ENCODE results near the gene FOXD4L3. TPM values are rescaled to one million over a fixed set of nuclear protein-coding genes. Genes with fewer than 3 reads are reported as not detected.
"Not testable (repeated sequence)": the region's sequence is repeated elsewhere in the genome, so short reads cannot be mapped to it uniquely, and the experiment has no call there.

Gene FOXD4L3
- 0.54 and 0.77 TPM in 2 replicates for total RNA-seq (2013; cell fraction: nucleolus; rRNA removed)
- 0.11 and 0.22 TPM in 2 replicates for total RNA-seq (2014; rRNA removed)
- not detected in 2 replicates for total RNA-seq (2014; rRNA removed; fragmentation: Illumina TruSeq; extraction: Trizol)
- 0.11 TPM in 1 of 2 replicates, not detected in the other for total RNA-seq (2021)
- polyA plus RNA-seq (2011; ENCODE audit: low read depth): not detected
- 0.07 and 0.08 TPM in 2 replicates for polyA plus RNA-seq (2011; rRNA removed)
- polyA plus RNA-seq (2011; cell fraction: cytosol; rRNA removed): 0.03 TPM in 1 of 2 replicates, not detected in the other
- 0.28 and 0.39 TPM in 2 replicates for polyA plus RNA-seq (2011; cell fraction: nucleus; rRNA removed)
- polyA plus RNA-seq (2012): 0.08 and 0.14 TPM in 2 replicates
- polyA plus RNA-seq (2014; fragmentation: Illumina TruSeq; extraction: Trizol): not detected in 2 replicates
- not detected for polyA plus RNA-seq (2014; fragmentation: Nextera tagmentation; extraction: Ambion mirVana)
- polyA plus RNA-seq (2014; rRNA removed): not detected in 2 replicates
- not detected for polyA plus RNA-seq (2016; fragmentation: Nextera tagmentation; extraction: Ambion mirVana)
- polyA minus RNA-seq (2011; rRNA and poly(A)+ RNA removed): 0.41 TPM in 1 of 2 replicates, not detected in the other
- polyA minus RNA-seq (2011; cell fraction: cytosol; rRNA and poly(A)+ RNA removed): not detected in 2 replicates
- polyA minus RNA-seq (2011; cell fraction: nucleus; rRNA and poly(A)+ RNA removed): 0.85 and 2.2 TPM in 2 replicates
- Bru-seq, nascent RNA: percentile 27 among the genes with signal in this experiment
- BruChase-seq, experiment 1, labeled RNA remaining after a 6-hour chase: percentile 26 among the genes with signal in this experiment
- BruChase-seq, experiment 2, labeled RNA remaining after a 2-hour chase: percentile 33 among the genes with signal in this experiment
- long read RNA-seq, experiment 1: 0 reads
- long read RNA-seq, experiment 2: 0 reads

DNA sequence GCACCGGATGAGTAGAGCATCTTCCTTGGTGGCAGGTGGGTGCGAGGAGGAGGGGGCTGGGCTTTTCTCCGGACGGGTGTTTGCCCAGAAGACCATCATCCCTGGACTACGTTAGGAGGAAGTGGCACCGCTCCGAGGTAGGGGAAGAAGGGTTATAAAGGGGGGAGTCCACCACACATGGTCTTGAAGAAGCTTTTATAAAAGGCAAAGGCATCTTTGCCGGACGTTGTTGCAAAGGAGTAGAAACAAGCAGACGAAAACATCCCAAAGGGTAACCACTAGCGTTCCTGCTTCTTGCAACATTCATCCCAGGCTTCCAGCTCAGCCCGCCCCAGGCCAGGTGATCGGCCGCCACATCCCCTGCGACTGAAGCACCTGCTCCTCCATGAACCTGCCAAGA, at the start of gene FOXD4L3:
TSS of gene FOXD4L3 (plus strand) at position 301 of the 400 bp plus-strand sequence. CDS start at position 386, 85 bp downstream.
- H3K4me1 ChIP-seq (ENCODE audit: control insufficient read depth, insufficient read depth, low read length); H2AFZ ChIP-seq (ENCODE audit: control insufficient read depth, low read depth, low read length); SMC1A ChIA-PET (ENCODE audit: uncharacterized antibody, unreplicated experiment); H3K4me3 ChIP-seq; H4K20me1 ChIP-seq (ENCODE audit: control insufficient read depth, insufficient read depth); ATAC-seq; H3K9ac ChIP-seq (ENCODE audit: control insufficient read depth, insufficient read depth, low read length); H3K36me3 ChIP-seq (ENCODE audit: control insufficient read depth in 2 of 2, insufficient read depth in 2 of 2, low read length in 1 of 2); H3K4me2 ChIP-seq (ENCODE audit: control insufficient read depth, insufficient read depth); BruUV-seq (replicated peaks); FAIRE-seq; RAD21 ChIA-PET (ENCODE audit: unreplicated experiment); intact Hi-C loops (cut with micrococcal nuclease; ENCODE audit: unreplicated experiment); H3K9me3 ChIP-seq (replicated peaks; ENCODE audit: control insufficient read depth, insufficient read depth, low read length); CTCF ChIA-PET; H3K27ac ChIP-seq (ENCODE audit: control insufficient read depth, insufficient read depth); DNase-seq (ENCODE audit: low read depth, low spot score); in situ Hi-C loops (cut with MboI); POLR2A ChIA-PET; H3K79me2 ChIP-seq (ENCODE audit: control insufficient read depth, insufficient read depth, low read length); H3K27me3 ChIP-seq (replicated peaks in 1 of 2; ENCODE audit: control insufficient read depth in 2 of 2, insufficient read depth in 2 of 2, low read length in 1 of 2): not testable (repeated sequence)
- 41% methylated on average over 3 of the region's 15 CpGs for WGBS (ENCODE audit: insufficient coverage, insufficient replicate concordance, low lambda C conversion rate, missing lambda C conversion rate)

DNA sequence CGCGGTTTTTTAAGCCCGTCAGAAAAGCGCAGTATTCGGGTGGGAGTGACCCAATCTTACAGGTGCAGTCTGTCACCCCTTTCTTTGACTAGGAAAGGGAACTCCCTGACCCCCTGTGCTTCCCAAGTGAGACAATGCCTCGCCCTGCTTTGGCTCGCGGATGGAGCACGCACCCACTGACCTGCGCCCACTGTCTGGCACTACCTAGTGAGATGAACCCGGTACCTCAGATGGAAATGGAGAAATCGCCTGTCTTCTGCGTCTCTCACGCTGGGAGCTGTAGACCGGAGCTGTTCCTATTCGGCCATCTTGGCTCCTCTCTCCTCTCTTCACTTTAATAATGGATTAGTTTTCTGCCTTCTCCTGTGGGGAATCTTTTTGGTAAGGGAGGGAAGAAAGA, 21.6 kb upstream of the FOXD4L3 start:
- SMC1A ChIA-PET (ENCODE audit: uncharacterized antibody, unreplicated experiment); intact Hi-C loops (cut with micrococcal nuclease; ENCODE audit: unreplicated experiment); H3K27ac ChIP-seq (ENCODE audit: control insufficient read depth, insufficient read depth); H2AFZ ChIP-seq (ENCODE audit: control insufficient read depth, low read depth, low read length); H3K9ac ChIP-seq (ENCODE audit: control insufficient read depth, insufficient read depth, low read length); H3K4me3 ChIP-seq; POLR2A ChIA-PET; ATAC-seq; in situ Hi-C loops (cut with MboI); H3K79me2 ChIP-seq (ENCODE audit: control insufficient read depth, insufficient read depth, low read length); RAD21 ChIA-PET (ENCODE audit: unreplicated experiment); DNase-seq (ENCODE audit: low read depth, low spot score); H3K4me1 ChIP-seq (ENCODE audit: control insufficient read depth, insufficient read depth, low read length); H3K4me2 ChIP-seq (ENCODE audit: control insufficient read depth, insufficient read depth); CTCF ChIA-PET; H3K9me3 ChIP-seq (replicated peaks; ENCODE audit: control insufficient read depth, insufficient read depth, low read length); H3K27me3 ChIP-seq (replicated peaks in 1 of 2; ENCODE audit: control insufficient read depth in 2 of 2, insufficient read depth in 2 of 2, low read length in 1 of 2); FAIRE-seq; BruUV-seq (replicated peaks); H4K20me1 ChIP-seq (ENCODE audit: control insufficient read depth, insufficient read depth); H3K36me3 ChIP-seq (ENCODE audit: control insufficient read depth in 2 of 2, insufficient read depth in 2 of 2, low read length in 1 of 2): not testable (repeated sequence)
- WGBS (ENCODE audit: insufficient coverage, insufficient replicate concordance, low lambda C conversion rate, missing lambda C conversion rate): 97% methylated on average over 10 of the region's 16 CpGs

DNA sequence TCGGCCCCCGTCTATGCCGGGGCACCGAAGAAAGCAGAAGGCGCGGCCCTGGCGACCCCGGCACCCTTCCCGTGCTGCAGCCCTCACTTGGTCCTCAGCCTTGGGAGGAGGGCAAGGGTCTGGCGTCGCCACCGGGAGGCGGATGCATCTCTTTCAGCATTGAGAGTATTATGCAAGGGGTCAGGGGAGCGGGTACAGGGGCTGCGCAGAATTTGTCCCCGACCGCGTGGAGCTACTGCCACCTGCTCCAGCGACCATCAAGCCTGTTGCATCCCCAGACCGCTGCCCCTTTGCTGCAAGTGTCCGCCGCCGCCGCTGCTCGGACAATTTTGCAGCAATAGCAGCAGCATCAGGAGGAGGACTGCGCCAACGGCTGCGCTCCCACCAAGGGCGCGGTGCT, 1.1 kb downstream of the FOXD4L3 start:
- FAIRE-seq; H3K27me3 ChIP-seq (replicated peaks in 1 of 2; ENCODE audit: control insufficient read depth in 2 of 2, insufficient read depth in 2 of 2, low read length in 1 of 2); BruUV-seq (replicated peaks); intact Hi-C loops (cut with micrococcal nuclease; ENCODE audit: unreplicated experiment); H4K20me1 ChIP-seq (ENCODE audit: control insufficient read depth, insufficient read depth); RAD21 ChIA-PET (ENCODE audit: unreplicated experiment); H3K9me3 ChIP-seq (replicated peaks; ENCODE audit: control insufficient read depth, insufficient read depth, low read length); H3K79me2 ChIP-seq (ENCODE audit: control insufficient read depth, insufficient read depth, low read length); H2AFZ ChIP-seq (ENCODE audit: control insufficient read depth, low read depth, low read length); in situ Hi-C loops (cut with MboI); H3K27ac ChIP-seq (ENCODE audit: control insufficient read depth, insufficient read depth); DNase-seq (ENCODE audit: low read depth, low spot score); H3K36me3 ChIP-seq (ENCODE audit: control insufficient read depth in 2 of 2, insufficient read depth in 2 of 2, low read length in 1 of 2); H3K9ac ChIP-seq (ENCODE audit: control insufficient read depth, insufficient read depth, low read length); H3K4me2 ChIP-seq (ENCODE audit: control insufficient read depth, insufficient read depth); CTCF ChIA-PET; H3K4me1 ChIP-seq (ENCODE audit: control insufficient read depth, insufficient read depth, low read length); POLR2A ChIA-PET; SMC1A ChIA-PET (ENCODE audit: uncharacterized antibody, unreplicated experiment); H3K4me3 ChIP-seq: not testable (repeated sequence)
- WGBS (ENCODE audit: insufficient coverage, insufficient replicate concordance, low lambda C conversion rate, missing lambda C conversion rate): 0% methylated on average over 1 of the region's 30 CpGs
- peak; percentile 36; the same call in 1 of the 3 replicates for ATAC-seq

DNA sequence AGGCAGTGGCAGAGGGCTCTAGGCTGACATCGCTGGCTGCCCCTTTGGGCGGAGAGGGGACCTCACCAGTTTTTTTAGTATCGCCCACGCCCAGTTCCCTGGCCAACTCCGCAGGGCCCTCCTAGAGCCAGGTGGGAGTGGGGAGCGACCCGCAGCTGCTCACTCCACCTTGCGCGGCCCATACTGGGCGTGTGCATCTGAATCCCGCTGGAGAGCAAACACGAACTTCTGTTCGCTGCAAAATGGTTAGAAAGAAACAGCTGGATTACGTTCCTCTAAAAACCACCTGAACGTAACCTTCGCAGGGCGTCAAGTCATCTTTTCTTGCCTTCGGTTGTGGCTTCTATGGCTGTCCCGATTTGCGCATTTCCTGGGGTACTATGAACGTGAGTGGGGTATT, 1.5 kb downstream of the FOXD4L3 start:
- CTCF ChIA-PET; DNase-seq (ENCODE audit: low read depth, low spot score); ATAC-seq; intact Hi-C loops (cut with micrococcal nuclease; ENCODE audit: unreplicated experiment); H3K79me2 ChIP-seq (ENCODE audit: control insufficient read depth, insufficient read depth, low read length); H3K9ac ChIP-seq (ENCODE audit: control insufficient read depth, insufficient read depth, low read length); H3K4me1 ChIP-seq (ENCODE audit: control insufficient read depth, insufficient read depth, low read length); H3K4me2 ChIP-seq (ENCODE audit: control insufficient read depth, insufficient read depth); H3K27ac ChIP-seq (ENCODE audit: control insufficient read depth, insufficient read depth); H4K20me1 ChIP-seq (ENCODE audit: control insufficient read depth, insufficient read depth); H3K9me3 ChIP-seq (replicated peaks; ENCODE audit: control insufficient read depth, insufficient read depth, low read length); BruUV-seq (replicated peaks); H2AFZ ChIP-seq (ENCODE audit: control insufficient read depth, low read depth, low read length); in situ Hi-C loops (cut with MboI); H3K27me3 ChIP-seq (replicated peaks in 1 of 2; ENCODE audit: control insufficient read depth in 2 of 2, insufficient read depth in 2 of 2, low read length in 1 of 2); FAIRE-seq; H3K36me3 ChIP-seq (ENCODE audit: control insufficient read depth in 2 of 2, insufficient read depth in 2 of 2, low read length in 1 of 2); RAD21 ChIA-PET (ENCODE audit: unreplicated experiment); SMC1A ChIA-PET (ENCODE audit: uncharacterized antibody, unreplicated experiment); H3K4me3 ChIP-seq; POLR2A ChIA-PET: not testable (repeated sequence)
- 67% methylated on average over 10 of the region's 21 CpGs for WGBS (ENCODE audit: insufficient coverage, insufficient replicate concordance, low lambda C conversion rate, missing lambda C conversion rate)

All from GM12878 (cell line).